ENCODE results near the gene CENPM. TPM values are rescaled to one million over a fixed set of nuclear protein-coding genes. Genes with fewer than 3 reads are reported as not detected.

Gene CENPM
- polyA plus RNA-seq, 1 donor from 2014 or later: 2.1 TPM

DNA sequence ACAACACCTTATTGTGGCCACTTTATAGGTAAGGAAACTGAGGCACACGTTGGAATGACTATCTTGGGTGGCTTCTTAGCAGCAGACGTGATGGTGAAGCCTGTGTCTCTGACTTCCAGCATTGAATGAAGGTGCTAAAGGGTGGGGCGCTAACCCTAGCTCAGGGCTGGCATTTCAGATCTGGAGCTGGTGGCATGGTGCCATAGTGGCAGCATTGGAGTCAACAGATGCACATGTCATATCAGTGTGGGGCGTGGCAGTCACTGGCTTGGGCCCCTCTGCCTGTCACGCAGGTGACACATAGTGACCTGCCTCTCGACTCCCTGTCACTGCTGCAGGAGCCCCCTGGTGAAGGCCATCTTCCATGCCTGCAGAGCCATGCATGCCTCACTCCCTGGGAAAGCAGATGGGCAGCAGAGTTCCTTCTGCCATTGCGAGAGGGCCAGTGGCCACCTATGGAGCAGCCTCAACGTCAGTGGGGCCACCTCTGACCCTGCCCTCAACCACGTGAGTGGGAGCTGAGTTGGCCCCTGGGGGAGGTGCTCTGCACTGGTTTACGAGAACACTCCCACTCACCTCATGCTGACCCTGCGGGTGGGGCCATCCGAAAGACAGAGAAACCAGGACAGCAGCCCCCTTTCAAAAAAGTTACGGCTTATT lies 46.8 kb downstream of the CENPM start:
- Histone ChIP-seq H3K36me3 (ENCODE audit: insufficient read depth, low read length) (peaks cover 5% of the 10 kb centered on the region), H3K27ac (ENCODE audit: low read length) (no peak overlapping the region), H3K79me2 (replicated peaks; ENCODE audit: insufficient read depth, low read length) (no peaks in the 10 kb centered on the region), H2AFZ (ENCODE audit: low read depth, low read length) (no peak overlapping the region), H3K9me2 (ENCODE audit: insufficient read depth, low read length) (no peaks in the 10 kb centered on the region), H3K9me3 (ENCODE audit: low read length) (no peaks in the 10 kb centered on the region), H3K27me3 (ENCODE audit: insufficient read depth, low read depth, low read length) (no peaks in the 10 kb centered on the region), H3F3A (ENCODE audit: insufficient read depth, low read length, poor library complexity, severe bottlenecking) (no peaks in the 10 kb centered on the region), H3K4me3 (ENCODE audit: low read length) (no peak overlapping the region), H3K9ac (ENCODE audit: low read length) (no peak overlapping the region), H4K20me1 (ENCODE audit: insufficient read depth) (no peaks in the 10 kb centered on the region), H3K4me2 (ENCODE audit: low read length) (no peak overlapping the region)
- TF ChIP-seq MXI1 (conservative IDR thresholded peaks at IDR 0.05; ENCODE audit: poor library complexity, severe bottlenecking): no peak
- TF ChIP-seq RAD21 (conservative IDR thresholded peaks at IDR 0.05): no peak
- TF ChIP-seq, protein P1, sequence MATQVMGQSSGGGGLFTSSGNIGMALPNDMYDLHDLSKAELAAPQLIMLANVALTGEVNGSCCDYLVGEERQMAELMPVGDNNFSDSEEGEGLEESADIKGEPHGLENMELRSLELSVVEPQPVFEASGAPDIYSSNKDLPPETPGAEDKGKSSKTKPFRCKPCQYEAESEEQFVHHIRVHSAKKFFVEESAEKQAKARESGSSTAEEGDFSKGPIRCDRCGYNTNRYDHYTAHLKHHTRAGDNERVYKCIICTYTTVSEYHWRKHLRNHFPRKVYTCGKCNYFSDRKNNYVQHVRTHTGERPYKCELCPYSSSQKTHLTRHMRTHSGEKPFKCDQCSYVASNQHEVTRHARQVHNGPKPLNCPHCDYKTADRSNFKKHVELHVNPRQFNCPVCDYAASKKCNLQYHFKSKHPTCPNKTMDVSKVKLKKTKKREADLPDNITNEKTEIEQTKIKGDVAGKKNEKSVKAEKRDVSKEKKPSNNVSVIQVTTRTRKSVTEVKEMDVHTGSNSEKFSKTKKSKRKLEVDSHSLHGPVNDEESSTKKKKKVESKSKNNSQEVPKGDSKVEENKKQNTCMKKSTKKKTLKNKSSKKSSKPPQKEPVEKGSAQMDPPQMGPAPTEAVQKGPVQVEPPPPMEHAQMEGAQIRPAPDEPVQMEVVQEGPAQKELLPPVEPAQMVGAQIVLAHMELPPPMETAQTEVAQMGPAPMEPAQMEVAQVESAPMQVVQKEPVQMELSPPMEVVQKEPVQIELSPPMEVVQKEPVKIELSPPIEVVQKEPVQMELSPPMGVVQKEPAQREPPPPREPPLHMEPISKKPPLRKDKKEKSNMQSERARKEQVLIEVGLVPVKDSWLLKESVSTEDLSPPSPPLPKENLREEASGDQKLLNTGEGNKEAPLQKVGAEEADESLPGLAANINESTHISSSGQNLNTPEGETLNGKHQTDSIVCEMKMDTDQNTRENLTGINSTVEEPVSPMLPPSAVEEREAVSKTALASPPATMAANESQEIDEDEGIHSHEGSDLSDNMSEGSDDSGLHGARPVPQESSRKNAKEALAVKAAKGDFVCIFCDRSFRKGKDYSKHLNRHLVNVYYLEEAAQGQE (IDR thresholded peaks at IDR 0.05; ENCODE audit: borderline replicate concordance): no peak
- TF ChIP-seq, protein P2, sequence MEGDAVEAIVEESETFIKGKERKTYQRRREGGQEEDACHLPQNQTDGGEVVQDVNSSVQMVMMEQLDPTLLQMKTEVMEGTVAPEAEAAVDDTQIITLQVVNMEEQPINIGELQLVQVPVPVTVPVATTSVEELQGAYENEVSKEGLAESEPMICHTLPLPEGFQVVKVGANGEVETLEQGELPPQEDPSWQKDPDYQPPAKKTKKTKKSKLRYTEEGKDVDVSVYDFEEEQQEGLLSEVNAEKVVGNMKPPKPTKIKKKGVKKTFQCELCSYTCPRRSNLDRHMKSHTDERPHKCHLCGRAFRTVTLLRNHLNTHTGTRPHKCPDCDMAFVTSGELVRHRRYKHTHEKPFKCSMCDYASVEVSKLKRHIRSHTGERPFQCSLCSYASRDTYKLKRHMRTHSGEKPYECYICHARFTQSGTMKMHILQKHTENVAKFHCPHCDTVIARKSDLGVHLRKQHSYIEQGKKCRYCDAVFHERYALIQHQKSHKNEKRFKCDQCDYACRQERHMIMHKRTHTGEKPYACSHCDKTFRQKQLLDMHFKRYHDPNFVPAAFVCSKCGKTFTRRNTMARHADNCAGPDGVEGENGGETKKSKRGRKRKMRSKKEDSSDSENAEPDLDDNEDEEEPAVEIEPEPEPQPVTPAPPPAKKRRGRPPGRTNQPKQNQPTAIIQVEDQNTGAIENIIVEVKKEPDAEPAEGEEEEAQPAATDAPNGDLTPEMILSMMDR (IDR thresholded peaks at IDR 0.05; ENCODE audit: poor library complexity, severe bottlenecking): no peak
- TF ChIP-seq EP300 (conservative IDR thresholded peaks at IDR 0.05; ENCODE audit: poor library complexity, severe bottlenecking): no peak
- TF ChIP-seq TAF1 (IDR thresholded peaks at IDR 0.05; ENCODE audit: low read depth): no peak

DNA sequence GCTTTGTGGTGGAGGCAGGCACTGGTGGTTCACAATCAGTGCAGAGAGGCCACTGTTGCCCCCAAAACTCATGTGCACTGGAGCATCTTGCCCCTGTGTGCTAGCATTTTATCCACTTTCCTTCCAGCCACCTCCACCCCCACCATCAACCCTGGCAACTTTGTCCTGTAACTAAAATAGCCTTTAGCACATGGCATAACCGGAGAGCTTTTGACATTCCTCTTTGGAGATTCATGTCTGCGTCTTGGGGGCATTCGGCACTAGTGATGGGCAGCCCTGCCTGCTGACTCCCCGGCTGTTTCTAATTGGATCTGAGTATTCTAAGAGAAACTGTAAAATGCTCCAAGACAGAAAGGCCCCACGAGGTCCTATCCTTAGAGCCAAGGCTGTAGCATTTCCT lies 47.8 kb downstream of the CENPM start:
- Histone ChIP-seq H3K4me3 (ENCODE audit: low read length) (no peak overlapping the region), H3K9me3 (ENCODE audit: low read length) (no peaks in the 10 kb centered on the region), H4K20me1 (ENCODE audit: insufficient read depth) (no peaks in the 10 kb centered on the region), H3K27ac (ENCODE audit: low read length) (no peak overlapping the region), H3K9ac (ENCODE audit: low read length) (no peak overlapping the region), H2AFZ (ENCODE audit: low read depth, low read length) (no peak overlapping the region), H3F3A (ENCODE audit: insufficient read depth, low read length, poor library complexity, severe bottlenecking) (no peaks in the 10 kb centered on the region), H3K79me2 (replicated peaks; ENCODE audit: insufficient read depth, low read length) (no peaks in the 10 kb centered on the region), H3K36me3 (ENCODE audit: insufficient read depth, low read length) (peaks cover 5% of the 10 kb centered on the region), H3K27me3 (ENCODE audit: insufficient read depth, low read depth, low read length) (no peaks in the 10 kb centered on the region), H3K9me2 (ENCODE audit: insufficient read depth, low read length) (no peaks in the 10 kb centered on the region), H3K4me2 (ENCODE audit: low read length) (no peak overlapping the region)
- no peak for TF ChIP-seq EP300 (conservative IDR thresholded peaks at IDR 0.05; ENCODE audit: poor library complexity, severe bottlenecking)
- TF ChIP-seq TAF1 (IDR thresholded peaks at IDR 0.05; ENCODE audit: low read depth): no peak

DNA sequence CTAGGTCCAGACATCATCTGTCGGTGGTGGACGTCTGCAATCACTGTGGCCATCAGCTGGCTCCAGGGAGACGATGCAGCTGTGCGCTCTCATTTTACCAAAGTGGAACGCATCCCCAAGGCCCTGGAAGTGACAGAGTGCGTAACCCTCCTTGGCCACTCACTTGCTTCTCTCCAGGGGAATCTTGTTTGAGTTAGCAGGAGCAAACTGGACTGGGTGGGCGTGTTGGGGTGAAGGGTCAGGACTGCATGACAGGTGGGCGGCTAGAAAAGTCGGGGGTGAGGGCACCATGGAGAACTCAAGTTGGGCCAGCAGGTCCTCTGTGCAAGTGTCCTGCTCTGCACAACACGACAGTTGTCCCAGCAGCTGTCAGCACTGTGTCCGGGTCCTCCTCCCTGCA lies 48.3 kb downstream of the CENPM start:
- Histone ChIP-seq H3K4me3 (ENCODE audit: low read length) (no peak overlapping the region), H3K27me3 (ENCODE audit: insufficient read depth, low read depth, low read length) (no peaks in the 10 kb centered on the region), H3K9ac (ENCODE audit: low read length) (no peak overlapping the region), H3K9me3 (ENCODE audit: low read length) (no peaks in the 10 kb centered on the region), H3K9me2 (ENCODE audit: insufficient read depth, low read length) (no peaks in the 10 kb centered on the region), H3K4me2 (ENCODE audit: low read length) (no peak overlapping the region), H4K20me1 (ENCODE audit: insufficient read depth) (no peaks in the 10 kb centered on the region), H3F3A (ENCODE audit: insufficient read depth, low read length, poor library complexity, severe bottlenecking) (no peaks in the 10 kb centered on the region), H2AFZ (ENCODE audit: low read depth, low read length) (no peak overlapping the region), H3K79me2 (replicated peaks; ENCODE audit: insufficient read depth, low read length) (no peaks in the 10 kb centered on the region), H3K36me3 (ENCODE audit: insufficient read depth, low read length) (peaks cover 5% of the 10 kb centered on the region), H3K27ac (ENCODE audit: low read length) (no peak overlapping the region)
- TF ChIP-seq SMC3 (conservative IDR thresholded peaks at IDR 0.05; ENCODE audit: poor library complexity) (no peak), RAD21 (conservative IDR thresholded peaks at IDR 0.05) (no peak), EP300 (conservative IDR thresholded peaks at IDR 0.05; ENCODE audit: poor library complexity, severe bottlenecking) (no peak), EZH2 (IDR thresholded peaks at IDR 0.05; ENCODE audit: borderline replicate concordance, insufficient read depth, low read length, poor library complexity, severe bottlenecking) (no peak), POLR2AphosphoS5 (IDR thresholded peaks at IDR 0.05) (no peak), TAF1 (IDR thresholded peaks at IDR 0.05; ENCODE audit: low read depth) (no peak), MXI1 (conservative IDR thresholded peaks at IDR 0.05; ENCODE audit: poor library complexity, severe bottlenecking) (no peak)
- TF ChIP-seq, protein P2 (IDR thresholded peaks at IDR 0.05; ENCODE audit: poor library complexity, severe bottlenecking): no peak
- TF ChIP-seq, protein P1 (IDR thresholded peaks at IDR 0.05; ENCODE audit: borderline replicate concordance): no peak

Measured in neural cell (in vitro differentiated cells).